Activated naive CD4-positive, alpha-beta T cell treated with anti-CD3 and anti-CD28 coated beads for 36 hours (primary cell): ENCODE results near the gene KLHL29. TPM values are rescaled to one million over a fixed set of nuclear protein-coding genes. Genes with fewer than 3 reads are reported as not detected.

ENCODE experiments used
- CTCF ChIA-PET: fragments of 350-600 bp; sonication (Branson Sonifier 250); formaldehyde crosslinking; loops from one replicate; lab custom pipeline; 2021; ENCODE audit warnings: antibody characterized with exemption; lab: Charles Lee
- DNase-seq: peaks from one replicate; pipeline ENCODE4 v3.0.0-alpha.2; 2020
- H3K27ac Mint-ChIP-seq: one replicate; pipeline ENCODE4 v1.8.0; 2021; ENCODE audit warnings: mild to moderate bottlenecking, mixed read lengths
- H3K27me3 Mint-ChIP-seq: one replicate; pipeline ENCODE4 v1.8.0; 2021; ENCODE audit warnings: low read depth, mixed read lengths
- H3K36me3 Mint-ChIP-seq: one replicate; pipeline ENCODE4 v1.8.0; 2021; ENCODE audit warnings: low read depth, mixed read lengths
- H3K4me1 Mint-ChIP-seq: one replicate; pipeline ENCODE4 v1.8.0; 2021; ENCODE audit warnings: low read depth, mixed read lengths
- H3K4me3 Mint-ChIP-seq: one replicate; pipeline ENCODE4 v1.8.0; 2021; ENCODE audit warnings: mild to moderate bottlenecking, moderate library complexity, mixed read lengths
- H3K9me3 Mint-ChIP-seq: one replicate; pipeline ENCODE4 v1.8.0; 2021; ENCODE audit warnings: mixed read lengths
- intact Hi-C: fragments of 100-400 bp; cut with micrococcal nuclease; formaldehyde crosslinking; loops from one replicate; pipeline ENCODE4 v1.15.1; 2023
- total RNA-seq, 2 experiments: library from RNA; stranded (reverse); gene quantifications; one replicate each; pipeline ENCODE4 v1.2.3, GENCODE V29; 2021

Gene KLHL29
- total RNA-seq, 2 experiments from 2014 or later: 2.4 to 2.9 TPM

DNA sequence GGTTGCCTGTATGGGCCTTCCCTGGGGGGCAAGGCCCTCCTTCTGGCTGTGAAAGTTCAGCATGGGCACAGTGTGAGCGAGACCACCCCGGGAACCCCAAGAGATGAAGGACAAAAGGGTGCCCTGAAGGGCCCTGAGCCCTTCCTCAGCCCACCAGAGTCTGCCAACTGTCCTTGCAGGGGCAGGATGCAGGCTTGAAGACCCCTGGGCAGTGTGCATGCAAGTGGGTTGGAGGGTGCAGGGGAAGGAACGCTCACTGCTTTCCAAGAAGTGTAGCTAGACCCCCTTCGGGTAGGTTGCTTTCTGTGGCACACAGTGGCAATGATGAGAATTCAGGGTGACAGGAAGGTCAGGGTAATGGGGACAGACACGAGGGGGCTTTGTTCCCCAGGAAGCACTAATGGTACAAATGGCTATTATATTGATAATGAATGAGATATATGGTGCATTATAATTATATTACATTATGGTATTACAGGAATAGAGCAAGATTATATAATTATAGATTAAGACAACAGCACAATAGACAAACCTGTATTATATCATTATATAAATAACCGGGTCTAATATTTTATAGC is 313.2 kb downstream of the KLHL29 start:
- DNase-seq: no peak
- H3K4me3 Mint-ChIP-seq: no peak overlapping the region
- no peaks in the 10 kb centered on the region for H3K27me3 Mint-ChIP-seq
- CTCF ChIA-PET: no interaction called here
- intact Hi-C loops: no loop called here
- H3K9me3 Mint-ChIP-seq: no peaks in the 10 kb centered on the region
- H3K4me1 Mint-ChIP-seq: no peaks in the 10 kb centered on the region
- H3K36me3 Mint-ChIP-seq: peaks cover 4% of the 10 kb centered on the region
- no peak overlapping the region for H3K27ac Mint-ChIP-seq

DNA sequence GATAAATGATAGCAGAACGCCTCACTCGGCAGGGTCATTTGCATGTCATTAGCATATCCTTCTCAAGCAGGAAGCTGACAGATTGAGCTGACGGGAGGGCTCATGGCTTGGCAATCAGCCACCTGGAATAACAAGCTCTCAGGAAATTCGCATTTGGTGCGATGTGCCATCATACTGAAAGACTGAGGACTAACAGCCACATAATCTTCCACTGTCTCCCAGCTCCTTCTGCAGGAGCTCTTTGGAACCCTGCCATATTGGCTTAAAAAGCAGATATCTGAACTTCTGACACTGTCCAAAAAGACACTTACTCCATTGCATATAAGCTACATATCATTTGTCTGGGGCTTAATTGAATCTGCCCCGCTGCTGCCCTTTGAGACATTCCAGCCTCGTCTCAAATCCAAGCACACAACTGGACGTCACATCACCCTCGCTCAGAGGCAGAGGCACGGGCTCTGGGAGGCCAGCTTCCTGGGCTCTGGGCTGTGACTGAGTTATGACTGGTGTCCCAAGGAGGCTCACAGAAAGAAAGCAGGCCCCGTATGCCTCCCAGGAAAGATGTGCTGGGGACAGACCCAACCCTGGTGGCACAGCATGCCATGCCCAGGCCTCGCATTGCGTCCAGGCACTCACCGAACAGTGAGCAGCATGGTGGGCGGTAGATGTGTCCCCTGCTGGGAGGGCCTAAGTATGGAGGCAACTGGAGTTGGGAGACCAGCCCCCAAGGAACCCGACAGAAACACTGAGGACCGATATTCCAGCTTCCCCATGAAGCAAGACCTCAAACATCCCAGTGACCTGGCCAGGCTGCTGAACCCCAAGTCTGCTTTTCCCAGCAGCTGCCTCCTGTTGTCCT is 314.0 kb downstream of the KLHL29 start:
- Mint-ChIP-seq H3K36me3 (peaks cover 4% of the 10 kb centered on the region), H3K27ac (no peak overlapping the region), H3K9me3 (no peaks in the 10 kb centered on the region), H3K4me3 (no peak overlapping the region), H3K27me3 (no peaks in the 10 kb centered on the region), H3K4me1 (no peaks in the 10 kb centered on the region)
- no peak for DNase-seq
- intact Hi-C loops: no loop called here
- CTCF ChIA-PET: no interaction called here

DNA sequence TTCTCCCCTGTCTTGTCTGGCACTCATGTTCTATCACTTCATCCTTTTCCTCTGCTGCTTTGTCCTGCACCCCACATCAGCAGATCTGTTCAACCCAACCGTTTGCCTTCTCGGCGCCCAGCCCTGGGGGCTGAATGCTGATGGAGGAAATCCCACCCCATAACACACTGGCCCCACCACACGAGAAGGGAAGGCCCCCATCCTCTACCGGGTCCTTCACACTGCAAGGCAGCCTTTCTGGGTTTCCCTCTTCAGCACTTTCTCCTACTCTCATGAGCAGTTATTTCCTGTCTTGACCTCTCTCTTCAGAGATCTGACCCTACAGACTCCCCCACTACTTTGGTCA is 314.6 kb downstream of the KLHL29 start:
- CTCF ChIA-PET: no interaction called here
- Mint-ChIP-seq H3K4me3 (no peak overlapping the region), H3K27ac (no peak overlapping the region), H3K9me3 (no peaks in the 10 kb centered on the region), H3K27me3 (no peaks in the 10 kb centered on the region), H3K36me3 (peaks cover 4% of the 10 kb centered on the region), H3K4me1 (no peaks in the 10 kb centered on the region)
- no peak for DNase-seq
- intact Hi-C loops: no loop called here

DNA sequence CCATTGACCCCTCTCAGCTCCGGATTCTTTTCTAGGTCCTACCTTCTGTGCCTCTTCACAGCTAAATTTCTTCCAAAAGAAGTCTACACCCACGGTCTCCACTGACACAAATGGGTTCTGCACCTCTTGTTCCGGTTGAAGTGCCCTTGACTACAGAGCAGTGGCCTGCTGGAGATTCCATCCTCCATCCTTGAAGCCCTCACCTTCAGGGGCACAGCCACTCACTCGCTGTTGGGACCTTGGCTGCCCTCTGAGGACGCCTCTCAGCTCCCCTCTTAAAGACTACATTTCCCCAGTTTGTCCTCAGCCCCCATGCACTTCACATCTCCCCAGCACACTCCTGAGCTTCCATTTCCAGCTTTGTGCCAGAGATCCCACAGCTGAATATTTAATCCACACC is 315.6 kb downstream of the KLHL29 start:
- Mint-ChIP-seq H3K4me3 (no peak overlapping the region), H3K9me3 (no peaks in the 10 kb centered on the region), H3K4me1 (no peaks in the 10 kb centered on the region), H3K27me3 (no peaks in the 10 kb centered on the region), H3K27ac (no peak overlapping the region), H3K36me3 (peaks cover 7% of the 10 kb centered on the region)
- intact Hi-C loops: no loop called here
- DNase-seq: no peak
- CTCF ChIA-PET: no interaction called here

DNA sequence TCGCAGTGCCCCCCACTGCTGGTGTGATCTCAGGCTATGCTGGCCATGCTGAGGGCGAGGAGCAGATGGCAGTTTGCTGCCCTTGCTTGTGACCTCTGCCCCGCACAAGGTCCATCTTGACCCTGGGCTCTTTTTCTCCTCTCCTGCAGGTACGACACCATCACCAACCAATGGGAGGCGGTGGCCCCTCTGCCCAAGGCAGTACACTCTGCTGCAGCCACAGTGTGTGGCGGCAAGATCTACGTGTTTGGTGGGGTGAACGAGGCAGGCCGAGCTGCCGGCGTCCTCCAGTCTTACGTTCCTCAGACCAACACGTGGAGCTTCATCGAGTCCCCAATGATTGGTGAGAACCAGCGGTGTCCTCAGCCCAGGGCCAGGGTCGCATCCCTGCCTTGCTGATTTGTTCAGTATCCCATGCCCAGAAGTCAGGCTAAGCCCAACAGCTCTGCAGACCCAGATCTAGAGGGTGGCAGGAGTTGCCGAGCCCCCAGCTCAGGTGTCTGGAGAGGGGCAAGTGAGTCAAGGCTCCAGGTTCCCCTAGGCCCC is 318.1 kb downstream of the KLHL29 start:
- no peaks in the 10 kb centered on the region for H3K27me3 Mint-ChIP-seq
- no peaks in the 10 kb centered on the region for H3K9me3 Mint-ChIP-seq
- CTCF ChIA-PET: no interaction called here
- peaks cover 19% of the 10 kb centered on the region for H3K36me3 Mint-ChIP-seq
- no peaks in the 10 kb centered on the region for H3K4me1 Mint-ChIP-seq
- no peak overlapping the region for H3K4me3 Mint-ChIP-seq
- intact Hi-C loops: no loop called here
- DNase-seq: no peak
- no peak overlapping the region for H3K27ac Mint-ChIP-seq

DNA sequence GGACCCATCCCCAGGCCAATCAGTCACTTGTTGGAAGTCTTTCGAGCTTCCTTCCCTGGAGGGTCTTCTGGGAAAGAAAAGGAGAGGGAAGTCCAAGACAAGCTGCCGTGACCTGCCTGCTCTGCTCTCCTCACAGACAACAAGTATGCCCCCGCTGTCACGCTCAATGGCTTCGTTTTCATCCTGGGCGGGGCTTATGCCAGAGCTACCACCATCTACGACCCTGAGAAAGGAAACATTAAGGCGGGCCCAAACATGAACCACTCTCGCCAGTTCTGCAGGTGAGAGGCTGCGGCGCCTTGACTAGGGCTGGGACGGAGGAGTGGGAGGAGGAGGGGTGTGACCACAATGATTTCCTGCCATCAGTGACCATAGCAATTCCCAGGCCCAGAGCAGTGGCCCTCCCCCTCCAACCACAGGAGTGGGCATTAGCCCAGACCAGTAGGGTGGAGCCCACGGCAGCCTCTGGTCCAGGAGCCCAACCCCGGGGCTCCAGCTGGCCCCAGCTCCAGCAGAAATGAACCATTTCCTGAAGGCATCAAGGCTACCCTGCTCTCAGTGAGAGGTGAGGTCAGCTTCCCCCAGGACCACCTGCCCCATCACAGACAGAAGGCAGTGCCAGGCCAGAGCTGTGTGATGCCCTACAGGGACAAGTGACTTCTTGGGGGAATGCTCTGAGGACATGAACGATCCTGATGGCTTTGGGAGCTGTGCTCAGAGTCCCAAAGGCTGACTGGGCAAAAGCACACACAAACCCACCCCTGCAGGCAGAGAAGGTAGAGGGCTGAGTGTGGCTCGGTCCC is 318.8 kb downstream of the KLHL29 start:
- Mint-ChIP-seq H3K27me3 (no peaks in the 10 kb centered on the region), H3K27ac (no peak overlapping the region), H3K36me3 (peaks cover 19% of the 10 kb centered on the region), H3K9me3 (no peaks in the 10 kb centered on the region), H3K4me3 (no peak overlapping the region), H3K4me1 (no peaks in the 10 kb centered on the region)
- CTCF ChIA-PET: no interaction called here
- no peak for DNase-seq
- intact Hi-C loops: no loop called here

DNA sequence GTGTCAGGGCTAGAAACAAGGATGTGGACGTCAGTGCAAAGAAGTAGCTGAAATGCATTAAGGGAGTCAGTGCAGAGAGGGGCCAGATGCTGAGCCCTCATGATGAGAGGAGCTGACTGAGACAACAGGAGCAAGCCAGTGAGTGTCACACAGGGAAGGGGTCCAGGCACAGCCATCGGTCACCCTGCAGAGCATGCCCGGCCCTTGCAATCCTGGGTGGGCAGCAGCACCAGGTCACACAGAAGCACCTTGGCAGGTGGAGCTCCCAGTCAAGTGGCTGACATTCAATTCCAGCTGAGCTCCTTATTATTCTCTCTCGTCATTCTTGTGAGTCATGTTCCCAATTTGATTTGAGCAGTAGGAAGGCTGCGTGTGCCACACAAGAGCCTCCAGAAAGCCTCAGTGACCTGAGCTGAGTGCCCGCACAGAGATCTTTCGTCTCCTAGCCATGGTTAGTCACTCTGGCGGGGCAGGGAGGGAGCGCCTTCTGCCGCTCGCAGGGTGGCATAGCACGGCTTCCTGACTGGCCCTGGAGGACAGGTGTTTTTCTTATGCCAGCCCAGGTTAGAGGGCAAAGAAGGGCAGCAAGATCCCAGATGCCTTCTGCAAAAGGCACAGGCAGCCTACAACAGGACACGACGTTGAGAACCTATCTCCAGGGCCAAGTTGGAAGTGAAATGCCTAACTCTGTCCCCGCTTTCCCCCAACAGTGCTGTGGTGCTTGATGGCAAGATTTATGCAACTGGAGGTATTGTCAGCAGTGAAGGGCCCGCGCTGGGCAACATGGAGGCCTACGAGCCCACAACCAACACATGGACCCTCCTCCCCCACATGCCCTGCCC is 321.0 kb downstream of the KLHL29 start:
- Mint-ChIP-seq H3K9me3 (no peaks in the 10 kb centered on the region), H3K27me3 (no peaks in the 10 kb centered on the region), H3K4me3 (no peak overlapping the region), H3K27ac (no peak overlapping the region), H3K4me1 (no peaks in the 10 kb centered on the region), H3K36me3 (peaks cover 15% of the 10 kb centered on the region)
- no peak for DNase-seq
- CTCF ChIA-PET: interaction anchor here (0.5 kb wide), 1 partner anchor 202 kb away, joined by 3 read pairs; no protein-coding TSS in a partner anchor
- intact Hi-C loops: no loop called here

DNA sequence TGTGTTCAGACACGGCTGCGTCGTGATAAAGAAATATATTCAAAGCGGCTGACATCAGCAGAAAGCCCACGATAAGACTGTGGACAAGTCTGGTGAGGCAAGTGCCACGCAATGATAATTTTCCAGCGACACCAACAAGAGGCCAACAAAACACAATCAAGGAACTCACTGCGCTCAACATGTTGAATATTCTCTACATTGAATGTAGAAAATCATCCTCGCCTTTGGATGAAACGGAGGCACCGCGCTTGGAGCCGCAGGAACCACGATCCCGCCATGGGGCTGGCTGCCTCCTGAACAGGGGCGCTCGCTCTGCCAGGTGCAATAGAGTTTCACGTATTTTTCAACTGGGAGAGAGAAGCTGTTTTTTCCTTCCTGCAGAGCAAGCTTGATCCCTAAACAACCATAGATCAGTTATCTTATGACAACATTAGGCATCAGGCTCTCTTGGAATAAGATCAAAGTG is 321.7 kb downstream of the KLHL29 start:
- H3K27ac Mint-ChIP-seq: no peak overlapping the region
- no peak for DNase-seq
- H3K4me1 Mint-ChIP-seq: no peaks in the 10 kb centered on the region

DNA sequence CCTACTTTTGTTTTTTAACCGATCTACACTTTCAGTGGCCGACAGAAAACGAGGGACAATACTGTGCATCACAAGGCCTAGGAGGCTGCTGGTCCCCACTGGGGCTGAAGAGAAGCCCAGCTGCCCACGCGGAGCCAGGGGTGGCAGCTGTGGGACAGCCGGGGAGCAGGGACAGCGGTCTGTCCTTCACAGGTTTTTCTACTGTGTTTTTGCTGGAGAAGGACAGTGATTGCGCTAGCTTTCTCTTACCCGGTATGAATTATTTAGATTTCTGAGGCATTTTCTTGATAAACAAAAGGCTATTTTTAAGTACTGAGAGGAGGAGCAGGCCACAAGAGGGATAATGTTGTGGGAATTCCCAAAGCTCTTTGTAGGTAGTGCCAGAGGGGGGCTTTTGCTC is 322.1 kb downstream of the KLHL29 start:
- Mint-ChIP-seq H3K27me3 (no peaks in the 10 kb centered on the region), H3K27ac (no peak overlapping the region), H3K36me3 (peaks cover 15% of the 10 kb centered on the region), H3K9me3 (no peaks in the 10 kb centered on the region), H3K4me1 (no peaks in the 10 kb centered on the region), H3K4me3 (no peak overlapping the region)
- intact Hi-C loops: no loop called here
- CTCF ChIA-PET: no interaction called here
- DNase-seq: no peak

More for the DNA sequence above, 321.7 kb downstream of the KLHL29 start:
- Mint-ChIP-seq H3K4me3 (no peak overlapping the region), H3K9me3 (no peaks in the 10 kb centered on the region), H3K36me3 (peaks cover 15% of the 10 kb centered on the region), H3K27me3 (no peaks in the 10 kb centered on the region)
- intact Hi-C loops: no loop called here
- CTCF ChIA-PET: no interaction called here

DNA sequence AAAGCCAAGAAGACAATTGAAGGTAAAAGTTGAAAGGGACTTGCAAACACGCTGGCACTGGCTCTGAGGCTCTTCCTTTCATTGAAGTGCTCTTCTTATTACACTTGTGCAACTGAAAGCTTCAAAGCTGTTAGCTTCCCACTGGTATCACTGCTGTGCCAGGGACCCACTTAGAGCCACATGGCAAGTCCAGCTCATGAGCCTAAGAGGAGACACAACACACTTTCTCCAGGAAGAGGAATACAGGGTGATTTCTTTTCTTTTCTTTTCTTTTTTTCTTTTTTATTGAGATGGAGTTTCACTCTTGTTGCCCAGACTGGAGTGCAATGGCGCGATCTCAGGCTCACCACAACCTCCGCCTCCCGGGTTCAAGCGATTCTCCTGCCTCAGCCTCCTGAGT is 323.8 kb downstream of the KLHL29 start:
- DNase-seq: no peak
- H3K27me3 Mint-ChIP-seq: no peaks in the 10 kb centered on the region
- no peaks in the 10 kb centered on the region for H3K9me3 Mint-ChIP-seq
- H3K36me3 Mint-ChIP-seq: peaks cover 15% of the 10 kb centered on the region
- H3K4me1 Mint-ChIP-seq: no peaks in the 10 kb centered on the region
- H3K27ac Mint-ChIP-seq: no peak overlapping the region
- no peak overlapping the region for H3K4me3 Mint-ChIP-seq
- CTCF ChIA-PET: no interaction called here
- intact Hi-C loops: no loop called here

DNA sequence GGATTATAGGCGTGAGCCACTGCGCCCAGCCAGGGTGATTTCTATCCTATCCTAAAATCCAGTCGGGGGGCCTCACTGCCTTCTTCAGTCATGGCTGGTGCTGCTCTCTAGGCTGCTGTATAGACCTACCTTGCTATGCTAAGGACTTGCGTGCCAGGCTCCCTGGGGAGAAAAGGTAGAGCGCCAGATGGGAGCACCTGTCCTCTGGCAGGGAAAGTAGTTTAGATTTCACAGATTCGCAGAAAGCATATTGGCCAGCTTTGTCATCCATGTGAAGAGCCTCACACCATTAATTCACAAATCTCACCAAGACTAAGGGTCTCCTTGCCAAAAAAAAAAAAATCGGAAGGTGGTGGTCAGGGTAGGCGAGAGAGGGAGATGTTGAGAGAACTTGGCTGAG is 324.3 kb downstream of the KLHL29 start:
- no peak overlapping the region for H3K27ac Mint-ChIP-seq
- CTCF ChIA-PET: no interaction called here
- no peaks in the 10 kb centered on the region for H3K9me3 Mint-ChIP-seq
- no peak overlapping the region for H3K4me3 Mint-ChIP-seq
- H3K4me1 Mint-ChIP-seq: no peaks in the 10 kb centered on the region
- H3K36me3 Mint-ChIP-seq: peaks cover 15% of the 10 kb centered on the region
- no peaks in the 10 kb centered on the region for H3K27me3 Mint-ChIP-seq
- intact Hi-C loops: no loop called here
- DNase-seq: no peak
